Stomach (tissue), 9 donors: ENCODE data around the gene ABCC9. TPM values are rescaled to one million over a fixed set of nuclear protein-coding genes. Genes with fewer than 3 reads are reported as not detected.

Experiments used
- DNase-seq, 2 donors: peaks; one replicate each; pipeline versions ENCODE4 v3.0.0 to v3.0.0-alpha.2; 2013 to 2019
- H3K27ac ChIP-seq, 5 donors: fragments of 200-600 bp in 4 of 5; sonication (generic) in 4 of 5; one replicate each; pipeline ENCODE4 v1.5.1; 2013 to 2019; ENCODE audit warnings: mild to moderate bottlenecking in 1 of 5, moderate library complexity in 1 of 5
- H3K27me3 ChIP-seq, 3 donors: fragments of 200-600 bp; sonication (generic); one replicate each; pipeline ENCODE4 v1.5.1; 2017 to 2019; ENCODE audit warnings: mixed run types in 1 of 3
- H3K36me3 ChIP-seq, 4 donors: fragments of 200-600 bp; sonication (generic); 1 replicate in 3 of 4; 2 replicates in 1 of 4; pipeline ENCODE4 v1.5.1; 2016 to 2019
- H3K4me1 ChIP-seq, 4 donors: fragments of 200-600 bp; sonication (generic); one replicate each; pipeline ENCODE4 v1.5.1; 2016 to 2019
- H3K4me3 ChIP-seq, 4 donors: fragments of 200-600 bp; sonication (generic) in 3 of 4; one replicate each; pipeline ENCODE4 v1.5.1; 2016 to 2019; ENCODE audit warnings: mild to moderate bottlenecking in 1 of 4
- H3K9me3 ChIP-seq, 4 donors: fragments of 200-600 bp; sonication (generic); one replicate each; pipeline ENCODE4 v1.5.1; 2016 to 2019
- EP300 ChIP-seq: sonication (generic); formaldehyde crosslinking; IDR thresholded peaks from one replicate; pipeline ENCODE4 v1.6.1; 2017; ENCODE audit warnings: antibody characterized with exemption
- POLR2A ChIP-seq, 4 donors: fragments of 450-650 bp; IDR thresholded peaks; one replicate each; pipeline ENCODE4 v1.6.1; 2016; ENCODE audit warnings: antibody characterized with exemption in 4 of 4, control low read depth in 2 of 4, mild to moderate bottlenecking in 1 of 4, moderate library complexity in 1 of 4
- POLR2AphosphoS5 ChIP-seq, 3 donors: sonication (generic); formaldehyde crosslinking; IDR thresholded peaks; one replicate each; pipeline ENCODE4 v1.6.1; 2016; ENCODE audit warnings: antibody characterized with exemption in 3 of 3
- whole genome bisulfite sequencing, 5 donors: extraction: QIAGEN DNeasy Blood & Tissue Kit in 3 of 5; methylation state at CpG; one replicate each; pipeline versions ENCODE4 v1.1.5 to v1.1.7; 2013 to 2018; 5-methylcytosine and 5-hydroxymethylcytosine counted together
- intact Hi-C: fragments of 100-400 bp; cut with DNase I; formaldehyde crosslinking; loops from one replicate; pipeline ENCODE4 v1.15.1; 2023; ENCODE audit warnings: low total_unique reads
- polyA plus RNA-seq, 3 donors: library from polyadenylated mRNA; stranded (reverse); fragments of 200-250 nt; gene quantifications; one replicate each; pipeline ENCODE4 v1.2.3, GENCODE V29; 2013
- total RNA-seq, 5 donors: library from RNA; depleted of rRNA; stranded (reverse); fragments of >200 nt; gene quantifications; one replicate each; pipeline versions ENCODE4 v1.1.0 to v1.2.3, GENCODE V29; 2014 to 2016
- TF ChIP-seq, protein P1 (sequence below), 7 experiments: fragments of 450-650 bp in 4 of 7; fragments of 200-600 bp in 3 of 7; sonication (generic) in 3 of 7; IDR thresholded peaks; one replicate each; pipeline ENCODE4 v1.5.1; 2016 to 2019; ENCODE audit warnings: antibody characterized with exemption in 7 of 7, control low read depth in 2 of 7, mild to moderate bottlenecking in 1 of 7
- donor health status: healthy with polysubstance abuse.
- donor health status: Bipolar disorder and iron deficiency.
- donor health status: healthy.

Gene ABCC9
- total and polyA plus RNA-seq, 8 donors, result 1.2 to 60.1 (median 10.4) TPM

DNA sequence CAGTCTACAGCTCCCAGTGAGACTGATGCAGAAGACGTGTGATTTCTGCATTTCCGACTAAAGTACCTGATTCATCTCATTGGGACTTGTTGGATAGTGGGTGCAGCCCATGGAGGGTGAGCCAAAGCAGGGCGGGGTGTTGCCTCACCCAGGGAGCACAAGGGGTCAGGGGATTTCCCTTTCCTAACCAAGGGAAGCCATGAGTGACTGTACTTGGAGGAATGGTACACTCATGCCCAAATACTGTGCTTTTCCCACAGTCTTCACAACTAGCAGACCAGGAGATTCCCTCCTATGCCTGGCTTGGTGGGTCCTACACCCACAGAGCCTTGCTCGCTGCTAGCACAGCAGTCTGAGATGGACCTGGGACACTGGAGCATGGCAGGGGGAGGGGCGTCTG, 21.0 kb upstream of the ABCC9 start:
- no peak overlapping the region for H3K4me3 ChIP-seq
- DNase-seq, result no peak
- WGBS, 5 donors, result 85 to 93% (median 86%) methylated on average over 5 of the region's 5 CpGs
- no peaks in the 10 kb centered on the region for H3K36me3 ChIP-seq
- intact Hi-C loops, result no loop called here
- peaks cover 0 to 10% (median 2%) of the 10 kb centered on the region in 4 donors for H3K9me3 ChIP-seq
- TF ChIP-seq EP300 (no peak), POLR2A (IDR thresholded peaks at IDR 0.05) (no peak), POLR2AphosphoS5 (IDR thresholded peaks at IDR 0.05) (no peak)
- TF ChIP-seq, protein P1, sequence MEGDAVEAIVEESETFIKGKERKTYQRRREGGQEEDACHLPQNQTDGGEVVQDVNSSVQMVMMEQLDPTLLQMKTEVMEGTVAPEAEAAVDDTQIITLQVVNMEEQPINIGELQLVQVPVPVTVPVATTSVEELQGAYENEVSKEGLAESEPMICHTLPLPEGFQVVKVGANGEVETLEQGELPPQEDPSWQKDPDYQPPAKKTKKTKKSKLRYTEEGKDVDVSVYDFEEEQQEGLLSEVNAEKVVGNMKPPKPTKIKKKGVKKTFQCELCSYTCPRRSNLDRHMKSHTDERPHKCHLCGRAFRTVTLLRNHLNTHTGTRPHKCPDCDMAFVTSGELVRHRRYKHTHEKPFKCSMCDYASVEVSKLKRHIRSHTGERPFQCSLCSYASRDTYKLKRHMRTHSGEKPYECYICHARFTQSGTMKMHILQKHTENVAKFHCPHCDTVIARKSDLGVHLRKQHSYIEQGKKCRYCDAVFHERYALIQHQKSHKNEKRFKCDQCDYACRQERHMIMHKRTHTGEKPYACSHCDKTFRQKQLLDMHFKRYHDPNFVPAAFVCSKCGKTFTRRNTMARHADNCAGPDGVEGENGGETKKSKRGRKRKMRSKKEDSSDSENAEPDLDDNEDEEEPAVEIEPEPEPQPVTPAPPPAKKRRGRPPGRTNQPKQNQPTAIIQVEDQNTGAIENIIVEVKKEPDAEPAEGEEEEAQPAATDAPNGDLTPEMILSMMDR (IDR thresholded peaks at IDR 0.05), result no peak
- no peaks in the 10 kb centered on the region for H3K4me1 ChIP-seq
- no peak overlapping the region for H3K27ac ChIP-seq
- H3K27me3 ChIP-seq, result no peaks in the 10 kb centered on the region

DNA sequence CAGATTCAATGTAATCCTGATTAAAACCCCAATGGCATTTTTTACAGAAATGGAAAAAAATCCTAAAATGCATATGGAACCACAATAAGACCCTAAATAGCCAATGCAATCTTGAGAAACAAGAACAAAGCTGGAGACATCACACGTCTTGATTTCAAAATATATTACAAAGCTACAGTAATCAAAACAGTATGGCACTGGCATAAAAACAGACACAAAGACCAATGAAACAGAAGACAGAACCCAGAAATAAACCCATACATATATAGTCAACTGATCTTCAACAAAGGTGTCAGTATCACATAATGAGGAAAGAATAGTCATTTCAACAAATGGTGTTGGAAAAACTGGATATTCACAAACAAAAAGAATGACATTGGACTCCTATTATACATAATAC, 9.4 kb upstream of the ABCC9 start:
- intact Hi-C loops, result no loop called here
- TF ChIP-seq, protein P1 (IDR thresholded peaks at IDR 0.05), result no peak
- TF ChIP-seq POLR2A (IDR thresholded peaks at IDR 0.05), result no peak
- TF ChIP-seq EP300, result no peak
- no peak for TF ChIP-seq POLR2AphosphoS5 (IDR thresholded peaks at IDR 0.05)

DNA sequence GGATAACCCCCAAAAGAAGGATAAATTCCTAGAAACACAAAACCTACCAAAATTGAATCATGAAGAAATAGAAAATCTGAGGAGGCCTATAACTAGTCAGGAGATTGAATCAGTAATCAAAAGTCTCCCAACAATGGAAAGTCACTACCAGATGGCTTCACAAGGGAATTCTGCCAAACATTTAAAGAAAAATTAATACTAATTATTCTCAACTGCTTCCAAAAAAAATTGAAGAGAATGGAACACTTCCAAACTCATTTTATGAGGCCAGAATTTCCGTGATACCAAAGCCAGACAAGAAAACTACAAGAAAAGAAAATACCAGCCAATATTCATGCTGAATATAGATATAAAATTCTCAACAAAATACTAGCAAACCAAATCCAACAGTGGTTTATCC, 7.8 kb upstream of the ABCC9 start:
- 43 to 69% (median 57%) methylated on average over 1 of the region's 1 CpG for WGBS, 5 donors
- Histone ChIP-seq H3K4me3 (no peak overlapping the region), H3K4me1 (no peaks in the 10 kb centered on the region), H3K27me3 (no peaks in the 10 kb centered on the region), H3K9me3 (peaks cover 5 to 35% (median 28%) of the 10 kb centered on the region in 4 donors), H3K27ac (no peak overlapping the region), H3K36me3 (no peaks in the 10 kb centered on the region)
- DNase-seq, result no peak
- TF ChIP-seq POLR2AphosphoS5 (IDR thresholded peaks at IDR 0.05) (no peak), POLR2A (IDR thresholded peaks at IDR 0.05) (no peak), EP300 (no peak)
- TF ChIP-seq, protein P1 (IDR thresholded peaks at IDR 0.05), result no peak
- intact Hi-C loops, result no loop called here

More for the DNA sequence above, 9.4 kb upstream of the ABCC9 start:
- Histone ChIP-seq H3K4me1 (no peaks in the 10 kb centered on the region), H3K27me3 (no peaks in the 10 kb centered on the region), H3K27ac (no peak overlapping the region), H3K9me3 (peaks cover 5 to 35% (median 28%) of the 10 kb centered on the region in 4 donors), H3K4me3 (no peak overlapping the region), H3K36me3 (no peaks in the 10 kb centered on the region)
- no peak for DNase-seq
- WGBS, 5 donors, result 81 to 93% (median 85%) methylated on average over 1 of the region's 1 CpG

DNA sequence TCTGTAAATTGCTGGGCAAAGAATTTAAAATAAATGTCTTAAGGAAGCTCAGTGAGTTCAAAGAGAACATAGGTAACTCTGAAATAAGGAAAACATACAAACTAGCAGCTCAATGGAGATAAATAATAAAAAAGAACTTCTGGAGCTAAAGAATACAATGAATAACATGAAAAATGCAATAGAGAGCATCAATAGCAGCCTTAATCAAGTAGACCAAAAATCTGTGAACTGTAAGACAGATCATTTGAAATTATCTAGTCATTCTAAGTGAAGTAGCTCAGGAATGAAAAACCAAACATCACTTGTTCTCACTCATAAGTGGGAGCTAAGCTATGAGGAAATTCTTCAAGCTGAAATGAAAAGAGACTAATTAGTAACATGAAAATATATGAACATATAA, 5.8 kb upstream of the ABCC9 start:
- Histone ChIP-seq H3K27me3 (peaks cover 0 to 8% (median 6%) of the 10 kb centered on the region in 3 donors), H3K36me3 (no peaks in the 10 kb centered on the region), H3K4me1 (peaks cover 0 to 5% (median 2%) of the 10 kb centered on the region in 4 donors), H3K27ac (no peak overlapping the region), H3K9me3 (peaks cover 5 to 39% (median 28%) of the 10 kb centered on the region in 4 donors), H3K4me3 (no peak overlapping the region)
- intact Hi-C loops, result no loop called here
- TF ChIP-seq POLR2A (IDR thresholded peaks at IDR 0.05), result no peak
- no peak for TF ChIP-seq POLR2AphosphoS5 (IDR thresholded peaks at IDR 0.05)
- no peak for TF ChIP-seq EP300
- TF ChIP-seq, protein P1 (IDR thresholded peaks at IDR 0.05), result no peak
- DNase-seq, result no peak
